Vagina (tissue), 2 donors: Measurements from ENCODE around the gene DEAF1.
"Not testable (repeated sequence)": the region's sequence is repeated elsewhere in the genome, so short reads cannot be mapped to it uniquely, and the experiment has no call there.

Experiments
- CTCF ChIP-seq, 3 experiments: fragments of 450-650 bp in 2 of 3; fragments of 200-600 bp in 1 of 3; sonication (generic) in 1 of 3; IDR thresholded peaks; one replicate each; pipeline ENCODE4 v1.5.1; 2017 to 2019; ENCODE audit warnings: antibody characterized with exemption in 3 of 3, mild to moderate bottlenecking in 2 of 3, moderate library complexity in 2 of 3
- POLR2A ChIP-seq, 2 donors: fragments of 450-650 bp; IDR thresholded peaks; one replicate each; pipeline ENCODE4 v1.6.1; 2017; ENCODE audit warnings: antibody characterized with exemption in 2 of 2, mild to moderate bottlenecking in 2 of 2, moderate library complexity in 2 of 2
- POLR2AphosphoS5 ChIP-seq, 2 donors: sonication (generic); formaldehyde crosslinking; IDR thresholded peaks; one replicate each; pipeline ENCODE4 v1.9.0; 2017; ENCODE audit warnings: antibody characterized with exemption in 2 of 2, mild to moderate bottlenecking in 2 of 2, low read depth in 1 of 2; ENCODE audit not compliant: insufficient read depth in 1 of 2

- TF ChIP-seq POLR2AphosphoS5 (IDR thresholded peaks at IDR 0.05; ENCODE audit: insufficient read depth in 1 of 2, low read depth in 1 of 2); CTCF (IDR thresholded peaks at IDR 0.05); POLR2A (IDR thresholded peaks at IDR 0.05): not testable (repeated sequence)
These were observed 39.5 kb upstream of the DEAF1 start for GRCh38 chr11:734541-734940.
